TTC549 (cell line): Measurements from ENCODE around the gene KRT15.
"Not testable (repeated sequence)": the region's sequence is repeated elsewhere in the genome, so short reads cannot be mapped to it uniquely, and the experiment has no call there.

ENCODE experiments used
- FAIRE-seq: peaks from 2 replicates; lab custom pipeline; 2012; peaks lifted over from hg19 to GRCh38; lab: Jason Lieb, UNC

Gene KRT15

DNA sequence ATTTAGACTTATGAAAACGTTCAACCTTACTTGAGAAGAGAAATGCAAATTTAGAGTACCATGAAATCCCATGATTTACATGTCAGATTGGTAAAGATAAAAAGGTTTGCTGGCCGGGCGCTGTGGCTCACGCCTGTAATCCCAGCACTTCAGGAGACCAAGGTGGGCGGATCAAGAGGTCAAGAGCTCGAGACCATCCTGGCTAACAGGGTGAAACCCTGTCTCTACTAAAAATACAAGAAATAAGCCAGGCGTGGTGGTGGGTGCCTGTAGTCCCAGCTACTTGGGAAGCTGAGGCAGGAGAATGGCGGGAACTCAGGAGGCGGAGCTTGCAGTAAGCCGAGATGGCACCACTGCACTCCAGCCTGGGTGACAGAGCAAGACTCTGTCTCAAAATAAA lies 24.1 kb upstream of the KRT15 start:
- FAIRE-seq: not testable (repeated sequence)

DNA sequence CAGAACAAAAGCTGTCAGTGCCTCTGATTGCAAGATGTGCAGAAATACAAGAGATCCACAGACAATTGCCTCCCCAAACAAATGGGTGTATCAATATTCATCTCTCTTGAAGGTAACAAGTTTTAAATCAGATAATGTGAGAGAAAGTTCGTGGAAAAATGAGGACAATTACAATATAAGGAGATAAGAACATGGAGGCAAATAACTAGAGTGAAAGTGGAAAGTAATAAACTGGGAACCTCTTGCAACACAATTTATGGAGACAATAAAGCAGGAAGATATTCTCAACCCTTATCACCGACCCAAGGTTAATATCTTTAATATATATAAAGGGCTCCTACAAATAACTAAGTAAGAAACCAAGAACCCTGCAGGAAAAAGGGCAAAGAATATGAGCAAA lies 23.7 kb upstream of the KRT15 start:
- FAIRE-seq: no peak

DNA sequence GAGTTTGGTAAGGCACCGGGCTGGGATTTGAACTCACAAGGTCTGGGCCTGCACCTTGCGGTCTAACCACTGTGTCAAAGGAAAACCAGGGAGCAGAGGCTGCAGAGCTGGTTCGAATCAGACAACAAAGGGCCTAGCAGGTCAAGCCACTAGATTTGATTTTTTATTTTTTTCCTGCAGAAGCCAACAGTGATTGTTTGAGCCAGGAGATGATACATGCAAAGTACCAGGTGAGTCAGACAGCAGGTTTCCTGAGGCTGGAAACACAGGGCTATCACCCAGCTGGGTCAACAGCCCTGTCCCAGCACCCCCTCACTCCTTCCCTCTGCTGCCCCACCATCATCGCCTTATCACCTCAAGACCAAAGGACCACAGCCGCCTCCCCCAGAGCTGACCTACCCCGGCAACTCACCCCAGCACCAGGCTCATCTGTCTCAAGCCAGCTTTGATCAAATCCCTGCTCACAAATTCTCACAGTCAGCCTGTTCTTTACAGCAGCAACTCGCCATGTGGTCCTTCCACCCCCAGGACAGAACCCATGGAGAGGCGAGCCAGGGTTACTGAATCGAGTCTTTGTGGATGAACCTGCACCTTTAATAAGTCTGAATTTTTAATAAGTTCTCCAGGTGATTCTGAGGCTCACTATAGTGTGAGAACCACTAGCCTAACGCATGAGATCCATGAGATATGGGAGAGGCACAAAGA lies 22.4 kb upstream of the KRT15 start:
- FAIRE-seq: no peak

DNA sequence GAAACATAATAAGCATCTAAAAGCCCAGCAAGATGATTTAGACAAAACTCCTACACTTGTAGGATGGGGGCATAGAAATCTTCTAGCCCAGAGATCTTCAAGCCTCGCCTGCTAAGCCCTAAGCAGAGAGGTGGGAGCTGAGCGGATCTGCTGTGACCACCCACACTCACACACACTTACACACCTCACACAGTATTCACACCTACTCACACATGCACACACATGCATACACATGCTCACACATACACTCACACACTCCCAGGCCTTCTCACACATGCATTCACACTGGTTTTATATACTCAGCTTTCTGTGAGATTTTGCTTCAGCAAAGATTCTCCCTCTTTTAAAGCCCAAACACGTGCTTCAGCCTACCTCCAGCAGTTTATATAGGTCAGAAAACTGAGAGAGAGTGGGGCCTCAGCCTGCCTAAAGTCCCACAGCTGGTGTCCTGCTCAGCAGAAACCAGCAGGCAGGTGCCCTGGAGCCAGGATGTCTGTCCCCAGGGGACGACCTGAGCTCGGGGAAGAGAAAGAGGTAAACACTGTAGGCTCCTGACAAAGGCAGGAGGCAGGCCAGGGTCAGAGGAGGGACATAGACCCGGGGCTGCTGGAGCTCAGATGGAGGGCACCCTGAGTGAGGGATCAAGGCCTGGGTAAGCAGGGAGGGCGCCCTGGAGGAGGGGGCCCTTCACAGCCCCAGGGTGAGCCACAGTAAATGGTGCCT lies 21.4 kb upstream of the KRT15 start:
- no peak for FAIRE-seq

DNA sequence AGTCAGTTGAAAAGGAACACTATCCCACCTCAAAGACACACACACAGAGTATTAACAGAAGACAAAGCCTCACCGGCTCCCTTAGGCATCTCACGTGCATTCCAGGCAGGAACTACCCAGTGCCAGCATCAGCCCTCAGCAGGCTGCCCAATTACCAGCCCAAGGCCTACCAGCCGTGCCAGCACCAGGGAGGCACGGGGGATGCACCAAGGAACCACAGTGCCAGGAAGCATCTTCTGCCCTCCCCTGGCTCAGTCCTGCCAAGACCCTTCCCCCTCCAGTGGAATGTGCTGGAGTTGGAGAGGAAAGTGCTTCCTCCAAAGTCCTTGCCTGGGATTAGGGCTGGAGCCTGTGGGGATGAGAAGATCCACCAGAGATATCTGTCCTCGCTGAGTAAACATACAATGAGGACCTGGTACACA lies 20.4 kb upstream of the KRT15 start:
- FAIRE-seq: no peak

DNA sequence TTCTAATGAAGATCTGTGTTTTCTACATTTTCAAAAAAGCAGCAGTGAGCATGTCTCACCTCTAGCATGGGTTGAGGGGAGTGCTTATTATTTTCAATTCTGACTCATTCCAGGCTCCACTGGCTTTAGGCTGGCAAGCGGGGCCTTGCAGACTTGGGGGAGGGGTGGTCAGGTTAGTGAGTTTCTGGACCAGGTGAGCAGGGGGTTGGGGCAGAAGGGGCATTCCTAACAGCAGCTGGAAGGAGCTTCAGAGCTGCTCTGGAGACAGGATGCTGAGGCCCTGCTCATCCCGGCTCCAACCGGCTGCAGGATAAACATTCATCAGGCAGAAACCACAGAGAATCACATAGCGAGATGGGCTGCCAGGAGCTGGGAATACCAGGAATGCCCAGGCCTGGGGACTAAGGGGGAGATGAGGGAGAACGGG lies 19.9 kb upstream of the KRT15 start:
- no peak for FAIRE-seq

DNA sequence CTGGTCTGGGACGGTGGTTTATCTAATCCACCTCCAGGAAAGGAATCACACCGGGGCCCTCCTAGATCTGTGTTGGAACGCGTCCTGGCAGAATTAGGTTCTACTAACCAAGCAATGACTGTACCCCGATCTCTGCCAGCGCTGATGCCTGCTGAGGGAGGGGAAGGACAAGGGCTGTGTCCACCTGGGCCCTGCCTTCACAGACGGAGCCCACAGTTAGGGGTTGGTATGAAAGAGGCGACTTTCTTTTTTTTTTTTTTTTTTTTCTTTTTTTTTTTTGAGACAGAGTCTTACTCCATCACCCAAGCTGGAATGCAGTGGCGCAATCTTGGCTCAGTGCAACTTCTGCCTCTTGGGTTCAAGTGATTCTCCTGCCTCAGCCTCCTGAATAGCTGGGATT lies 19.3 kb upstream of the KRT15 start:
- no peak for FAIRE-seq

DNA sequence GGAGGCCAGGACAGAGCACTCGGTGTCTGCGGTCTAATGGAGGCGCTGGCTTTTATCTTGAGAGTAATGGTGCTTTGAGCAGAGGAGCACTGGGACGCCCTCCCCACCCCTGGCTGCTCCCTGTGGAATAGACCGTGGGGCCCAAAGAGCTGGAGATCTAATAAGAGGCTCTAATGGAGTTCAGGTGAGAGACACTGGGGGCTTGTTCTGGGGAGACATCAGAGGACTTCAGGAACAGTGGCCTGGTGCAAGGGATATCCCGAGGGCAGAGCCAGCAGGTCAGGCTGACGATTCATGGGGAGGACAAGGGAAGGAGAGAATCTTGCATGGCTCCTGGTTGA lies 18.9 kb upstream of the KRT15 start:
- FAIRE-seq: no peak

DNA sequence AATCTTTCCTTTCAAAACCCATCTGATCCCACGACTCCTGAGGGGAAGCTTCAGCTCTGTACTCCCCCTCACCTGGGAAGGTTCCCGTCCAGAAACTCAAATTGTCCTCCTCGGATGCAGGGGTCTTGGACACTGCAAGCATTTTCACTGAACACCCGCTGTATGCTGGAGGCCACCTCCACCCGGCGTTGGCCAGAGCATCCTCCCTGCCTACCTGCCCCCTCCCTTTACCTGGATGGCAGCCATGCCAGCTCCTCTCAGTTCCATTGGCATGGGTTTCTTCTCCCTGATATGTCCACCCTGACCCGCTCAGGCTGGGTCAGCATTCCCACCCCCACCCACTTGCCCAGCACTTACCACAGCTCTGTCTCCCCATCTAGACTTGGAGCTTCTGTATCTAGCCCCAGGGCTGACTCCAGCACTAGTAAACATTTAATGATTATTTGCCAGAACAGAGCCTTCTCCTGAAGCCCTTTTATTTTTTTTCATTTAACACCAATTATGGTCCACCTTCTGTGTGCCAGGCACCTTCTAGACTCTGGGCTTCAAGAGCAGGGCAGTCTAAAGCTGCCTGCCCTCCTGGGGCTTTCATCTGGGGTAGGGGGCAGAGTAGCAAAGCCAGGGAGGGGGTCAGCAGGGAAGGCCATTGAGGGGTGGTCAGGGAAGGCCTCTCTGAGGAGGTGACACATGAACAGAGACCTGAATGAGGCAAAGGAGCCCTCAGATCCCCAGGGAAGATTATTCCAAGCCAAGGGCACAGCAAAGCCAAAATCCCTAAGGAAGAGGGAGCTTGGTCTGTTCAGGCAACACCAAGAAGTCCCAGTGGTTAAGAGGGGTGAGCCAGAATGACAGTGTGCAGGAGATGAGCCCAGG lies 18.3 kb upstream of the KRT15 start:
- no peak for FAIRE-seq

DNA sequence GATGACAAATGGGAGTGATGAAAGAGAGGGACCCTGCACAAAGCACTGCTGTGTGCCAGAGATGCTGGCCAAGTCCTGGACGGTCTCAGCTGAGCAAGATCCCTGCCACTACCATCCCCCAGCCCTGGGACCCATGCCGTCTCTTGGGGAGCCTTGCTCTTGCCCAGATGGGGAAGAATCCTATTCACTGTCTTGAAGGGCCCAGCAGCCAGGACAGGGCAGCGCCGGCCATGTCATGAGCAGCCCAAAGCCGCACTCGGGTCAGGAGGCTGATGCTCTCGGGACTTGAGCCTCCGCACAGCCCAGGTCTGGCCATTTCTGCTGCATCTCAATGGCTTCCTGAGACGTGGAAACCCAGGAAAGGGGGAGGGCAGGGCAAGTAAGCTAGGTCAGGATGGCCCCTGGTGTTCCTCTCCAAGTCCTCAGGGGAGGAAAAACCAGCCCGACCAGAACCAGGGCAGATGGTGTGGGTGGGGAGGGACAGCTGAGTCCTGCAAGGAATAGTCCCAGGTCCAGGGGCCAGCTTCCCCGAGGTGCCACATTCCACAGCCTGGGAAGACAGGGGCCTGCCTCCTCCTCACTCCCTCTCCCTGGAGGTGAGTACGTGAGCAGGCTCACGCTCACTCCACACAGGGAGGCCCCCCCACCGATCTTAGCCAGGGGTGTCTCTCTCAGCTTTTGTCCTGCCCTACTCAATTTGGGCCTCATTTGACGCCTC lies 17.2 kb upstream of the KRT15 start:
- no peak for FAIRE-seq

DNA sequence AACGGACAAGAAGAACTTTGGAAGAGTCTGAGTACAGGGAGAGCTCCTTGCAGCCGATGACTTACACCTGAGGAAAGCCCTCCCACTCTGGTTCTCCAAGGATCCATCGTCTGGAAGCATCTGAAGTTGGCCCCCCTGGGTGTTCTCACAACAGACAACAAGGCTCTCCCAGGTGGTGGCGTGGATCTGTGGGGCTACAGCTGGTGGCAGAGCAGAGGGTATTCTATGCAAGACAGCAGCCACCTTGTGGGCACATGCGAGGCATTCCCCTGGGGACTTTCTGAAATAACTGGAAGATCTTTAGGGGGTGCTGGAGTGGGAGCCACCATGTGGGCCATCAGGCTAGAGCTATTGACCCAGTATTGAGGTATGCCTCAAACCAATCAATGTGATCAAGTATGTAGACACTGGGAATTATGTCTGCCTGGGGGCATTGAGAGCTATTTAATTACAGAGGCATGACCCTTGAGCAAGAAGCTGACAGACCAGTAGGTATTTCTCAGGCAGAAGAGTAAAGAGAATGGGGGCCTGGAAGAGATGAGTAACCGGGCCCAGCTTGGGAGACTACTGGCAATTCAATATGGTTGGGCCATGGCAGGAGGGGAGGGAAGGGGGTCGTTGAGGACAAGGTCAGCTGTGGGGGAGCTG lies 16.3 kb upstream of the KRT15 start:
- no peak for FAIRE-seq

DNA sequence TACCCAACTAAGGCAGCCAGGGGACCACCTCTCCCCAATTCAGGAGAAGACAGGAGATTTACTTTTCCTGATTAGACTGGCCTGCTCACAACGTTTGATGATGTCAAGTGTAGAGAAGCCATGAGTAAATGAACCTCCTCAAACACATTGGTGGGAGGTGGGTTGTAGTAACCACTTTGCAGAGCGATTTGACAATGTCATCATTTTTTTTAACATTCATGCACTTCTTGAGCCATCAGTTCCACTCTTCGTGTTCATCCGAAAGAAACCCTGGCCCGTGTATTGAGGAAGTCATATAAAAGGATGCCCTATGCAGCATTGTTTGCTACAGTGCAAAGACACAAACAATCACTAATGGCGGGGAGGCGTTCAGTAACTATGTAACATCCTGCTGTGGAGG lies 14.9 kb upstream of the KRT15 start:
- no peak for FAIRE-seq

DNA sequence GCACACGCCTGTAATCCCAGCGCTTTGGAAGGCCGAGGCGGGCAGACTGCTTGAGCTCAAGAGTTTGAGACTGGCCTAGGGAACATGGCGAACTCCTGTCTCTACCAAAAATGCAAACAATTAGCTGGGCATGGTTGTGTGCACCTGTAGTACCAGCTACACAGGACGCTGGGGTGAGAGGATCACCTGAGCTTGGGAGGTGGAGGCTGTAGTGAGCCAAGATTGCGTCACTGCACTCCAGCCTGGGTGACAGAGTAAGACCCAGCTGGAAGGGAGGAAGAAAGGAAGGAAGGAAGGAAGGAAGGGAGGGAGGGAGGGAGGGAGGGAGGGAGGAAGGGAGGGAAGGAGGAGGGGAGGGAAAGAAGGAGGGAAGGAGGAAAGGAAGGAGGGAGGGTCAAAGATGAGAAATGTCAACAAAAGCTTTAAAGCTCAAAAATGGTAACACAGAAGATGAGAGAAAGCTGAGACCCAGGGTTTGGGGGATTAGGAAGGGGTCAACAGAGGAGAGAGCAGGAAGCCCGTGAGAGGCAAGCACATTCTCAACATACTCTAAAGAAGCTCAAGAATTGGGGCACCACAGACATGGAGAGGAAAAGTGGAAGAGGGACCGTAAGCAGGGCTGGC lies 14.4 kb upstream of the KRT15 start:
- no peak for FAIRE-seq

DNA sequence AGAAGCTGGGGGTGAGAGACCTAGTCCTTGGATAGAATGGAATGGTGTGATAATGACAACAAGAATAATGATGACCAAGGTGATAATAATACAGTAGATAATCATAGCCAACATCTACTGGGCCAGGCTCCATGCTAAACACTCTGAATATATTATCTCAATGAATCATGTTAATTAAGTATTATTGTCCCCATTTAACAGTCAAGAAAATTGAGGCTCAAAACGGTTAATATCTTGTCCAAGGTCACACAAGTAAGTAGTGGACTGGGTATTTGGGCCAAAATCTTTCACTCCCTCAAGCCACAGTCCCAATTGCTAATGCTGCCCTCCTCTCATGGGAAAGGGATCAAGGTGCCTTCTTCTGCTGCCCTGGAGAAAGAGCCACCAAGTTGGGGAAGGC lies 13.3 kb upstream of the KRT15 start:
- no peak for FAIRE-seq

DNA sequence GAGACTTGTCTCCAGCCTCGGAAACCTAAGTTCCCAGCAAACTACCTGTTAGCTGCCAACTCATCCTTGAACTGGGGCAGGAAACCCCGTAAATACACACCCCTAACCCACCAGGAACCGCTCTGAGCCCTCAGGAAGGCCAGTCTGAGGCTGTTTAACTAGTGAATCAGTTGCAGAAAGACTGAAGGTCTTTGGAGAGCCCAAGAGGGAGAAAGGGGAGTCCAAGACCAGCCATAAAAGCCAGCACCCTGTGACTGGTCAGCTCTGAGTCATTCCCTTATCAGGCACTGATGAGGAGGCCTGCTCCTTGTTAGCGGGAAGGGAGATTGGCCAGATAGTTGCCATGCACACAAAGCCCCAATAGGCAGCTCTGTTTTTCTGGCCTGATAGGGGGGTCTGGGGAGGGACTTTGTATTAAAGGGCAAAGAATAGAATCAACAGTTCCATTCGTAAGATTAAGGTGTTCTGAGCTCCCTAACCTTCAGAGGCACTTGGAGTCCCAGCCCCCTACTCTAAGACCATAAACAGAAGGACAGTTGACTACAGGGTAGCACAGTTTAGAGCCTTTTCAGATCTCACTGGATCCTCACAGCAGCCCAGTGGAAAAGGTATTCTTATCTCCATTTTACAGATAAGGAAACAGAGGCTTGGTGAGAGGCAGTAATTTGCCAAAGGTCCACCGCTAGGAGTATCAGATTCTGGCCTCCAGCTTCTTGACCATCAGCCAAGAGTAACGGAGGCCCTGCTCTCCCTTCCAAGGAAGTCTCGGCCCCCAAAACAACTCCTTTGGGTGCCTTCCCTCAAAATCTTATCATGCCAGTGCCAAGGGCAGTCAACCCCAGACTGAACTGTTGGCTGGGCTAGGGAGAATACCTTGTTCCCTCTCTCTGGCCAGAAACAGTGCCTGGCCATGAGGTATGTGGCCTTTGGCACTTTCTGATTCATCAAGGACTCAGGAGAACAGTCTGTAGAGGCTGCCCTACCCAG lies 11.7 kb upstream of the KRT15 start:
- FAIRE-seq: no peak

DNA sequence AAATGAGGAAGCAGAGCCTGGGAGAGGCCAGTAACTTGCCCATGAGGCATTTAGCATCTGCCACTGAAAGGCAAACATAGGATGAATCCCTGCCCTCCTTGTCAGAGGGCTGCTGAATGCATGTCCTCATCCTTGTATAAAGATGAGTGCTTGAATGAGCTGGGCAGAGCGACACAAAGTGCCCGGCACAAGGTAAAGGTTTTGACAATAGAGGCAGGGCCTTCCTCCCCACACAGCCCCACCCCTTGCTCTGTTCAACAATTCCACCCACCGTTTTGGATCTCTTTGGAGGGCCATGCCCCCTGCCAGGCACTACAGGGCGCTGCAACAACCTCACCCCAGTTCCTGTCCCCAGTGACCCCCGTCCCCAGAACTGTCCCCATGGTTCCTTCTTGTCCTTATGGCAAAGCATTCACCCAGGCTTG lies 10.8 kb upstream of the KRT15 start:
- FAIRE-seq: no peak

DNA sequence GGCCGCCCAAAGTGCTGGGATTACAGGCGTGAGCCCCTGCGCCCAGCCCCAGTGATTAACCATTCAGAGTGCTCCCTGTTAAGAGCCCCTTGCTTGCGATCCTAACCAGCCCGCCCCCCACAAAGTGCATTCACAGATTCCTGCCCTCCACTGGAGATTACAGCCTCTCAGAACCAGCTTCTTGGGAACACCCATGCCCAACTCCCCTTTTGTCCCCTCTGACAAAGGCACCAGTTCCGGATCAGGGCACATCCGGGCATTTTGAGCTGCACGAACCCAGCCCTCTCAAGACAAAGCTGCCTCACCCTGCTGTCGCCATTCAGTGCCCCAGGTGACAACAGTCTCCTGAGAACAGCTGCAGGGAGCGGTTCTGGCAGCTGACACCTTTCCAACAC lies 10.3 kb upstream of the KRT15 start:
- FAIRE-seq: no peak

DNA sequence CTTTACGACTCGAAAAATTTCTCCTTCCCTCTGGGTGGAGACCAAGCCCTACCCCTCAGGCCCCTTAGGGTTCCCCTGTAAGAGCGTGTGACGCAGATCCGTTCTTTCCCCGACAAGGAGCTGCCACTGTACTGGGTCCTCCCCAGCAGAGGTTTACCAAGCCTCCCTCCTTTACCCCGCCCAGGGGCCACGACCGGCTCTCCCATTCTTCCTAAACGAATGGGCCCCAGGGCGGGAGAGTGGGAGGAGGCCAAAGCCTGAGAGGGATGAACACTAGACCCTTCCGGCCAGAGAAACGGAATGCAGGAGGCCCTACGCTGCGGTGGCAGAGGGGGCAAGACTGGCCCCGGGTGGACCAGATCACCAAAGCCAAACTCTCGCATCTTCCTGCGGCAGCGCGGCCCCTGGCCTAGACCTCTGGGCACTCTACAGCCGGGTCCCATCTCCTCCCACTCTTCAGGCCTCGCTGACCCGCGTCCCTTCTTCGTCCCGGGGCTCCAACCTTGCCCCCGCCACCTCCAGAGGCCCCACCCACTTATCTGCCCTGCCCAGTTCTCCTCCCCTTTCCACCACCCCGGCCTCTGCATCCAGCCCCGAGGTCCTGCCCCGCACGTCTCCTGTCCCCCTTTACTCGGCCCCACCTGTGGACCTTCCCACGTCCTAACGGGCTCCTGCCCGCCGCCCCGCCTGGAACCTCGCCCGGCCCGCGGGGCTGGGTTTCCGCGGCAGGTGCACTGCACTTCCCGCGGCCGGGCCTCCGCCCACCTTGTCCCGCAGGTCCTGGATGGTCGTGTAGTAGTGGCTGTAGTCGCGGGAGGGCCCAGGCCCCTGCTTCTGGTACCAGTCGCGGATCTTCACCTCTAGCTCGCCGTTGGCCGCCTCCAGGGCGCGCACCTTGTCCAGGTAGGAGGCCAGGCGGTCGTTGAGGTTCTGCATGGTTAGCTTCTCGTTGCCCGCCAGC lies 8.7 kb upstream of the KRT15 start:
- FAIRE-seq: no peak

DNA sequence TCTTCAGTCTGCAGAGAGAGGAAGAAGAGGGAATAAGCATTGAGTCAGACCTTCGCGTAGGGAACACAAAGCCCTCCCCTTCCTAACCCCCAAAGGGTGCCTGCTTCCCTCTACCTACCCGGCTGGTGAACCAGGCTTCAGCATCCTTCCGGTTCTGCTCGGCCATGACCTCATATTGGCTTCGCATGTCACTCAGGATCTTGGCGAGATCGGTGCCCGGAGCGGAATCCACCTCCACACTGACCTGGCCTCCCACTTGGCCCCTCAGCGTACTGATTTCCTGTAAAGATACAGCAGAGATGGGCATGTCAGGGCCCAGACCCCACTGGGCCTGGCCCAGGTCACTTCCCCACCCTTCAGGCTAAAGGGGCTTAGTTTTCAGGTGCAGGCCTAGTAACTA lies 5.6 kb upstream of the KRT15 start:
- no peak for FAIRE-seq
